ENCODE results near the gene ARMS2.

- TF ChIP-seq CTCF (IDR thresholded peaks at IDR 0.05) = no peak
- no peak for TF ChIP-seq POLR2A (IDR thresholded peaks at IDR 0.05)
Observed at GRCh38 chr10:122421742-122422141, 32.7 kb upstream of the ARMS2 start.

All from right lobe of liver (tissue), 4 donors.